Left cardiac atrium (tissue), 4 donors: ENCODE measurements around the gene ENDOG. TPM values are rescaled to one million over a fixed set of nuclear protein-coding genes. Genes with fewer than 3 reads are reported as not detected.
"Not testable (repeated sequence)": the region's sequence is repeated elsewhere in the genome, so short reads cannot be mapped to it uniquely, and the experiment has no call there.

Source experiments
- ATAC-seq, 2 donors: fragments of 200-7000 bp; cut with Tn5 transposase; one replicate each; pipeline ENCODE4 v1.9.1; 2020; ENCODE audit warnings: mild to moderate bottlenecking in 2 of 2, moderate library complexity in 2 of 2
- DNase-seq: peaks from one replicate; pipeline ENCODE4 v3.0.0-alpha.2; 2020
- intact Hi-C, 2 donors: fragments of 100-400 bp; cut with DNase I; formaldehyde crosslinking; loops; one replicate each; pipeline versions ENCODE4 v1.14.1 to v1.15.1; 2022 to 2023
- total RNA-seq, 2 donors: library from RNA; stranded (reverse); fragmentation: NEBNext Ultra II Directional; extraction: Animal tissue kit (Norgen Biotek cat#: 25700); gene quantifications; one replicate each; pipeline ENCODE4 v1.2.1, GENCODE V29; 2021
- donor health status: DM: no; HTN: yes; CAD: no.
- donor health status: DM: no; HTN: yes; CAD: no; lungs with severe emphysema.
- donor health status: DM: yes; HTN: yes; CAD: no.
- donor health status: Dilated cardiomyopathy.

ENDOG gene
- total RNA-seq, 2 donors from 2014 or later = 58.5 to 61.8 TPM

DNA sequence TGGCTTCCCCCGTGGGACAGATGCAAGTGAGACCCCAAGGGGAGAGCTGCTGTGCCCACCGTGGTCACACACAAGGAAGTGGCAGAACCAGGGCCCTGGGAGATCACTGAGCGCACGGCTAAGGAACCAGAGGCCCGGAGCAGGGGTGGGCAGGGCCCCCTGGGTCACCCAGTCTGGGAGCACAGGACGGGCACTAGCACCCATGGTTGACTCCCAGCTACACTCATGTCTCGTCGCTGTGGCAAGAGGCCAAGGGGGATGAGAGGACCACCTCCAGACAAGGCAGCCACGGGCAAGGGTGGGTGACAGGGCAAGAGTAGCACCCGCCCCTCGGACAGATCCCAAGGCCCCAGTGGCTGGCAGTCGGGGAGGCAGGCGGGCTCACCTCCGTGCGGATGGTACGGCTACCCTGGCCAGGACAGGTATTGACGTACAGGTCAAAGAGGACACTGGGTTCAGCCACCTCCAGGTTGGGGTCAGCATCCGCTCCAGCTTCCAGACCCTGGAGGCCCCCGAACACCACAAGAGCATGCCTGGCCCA, 5.1 kb downstream of the ENDOG start:
- intact Hi-C loops = no loop called here
- DNase-seq = no peak
- no peak for ATAC-seq

DNA sequence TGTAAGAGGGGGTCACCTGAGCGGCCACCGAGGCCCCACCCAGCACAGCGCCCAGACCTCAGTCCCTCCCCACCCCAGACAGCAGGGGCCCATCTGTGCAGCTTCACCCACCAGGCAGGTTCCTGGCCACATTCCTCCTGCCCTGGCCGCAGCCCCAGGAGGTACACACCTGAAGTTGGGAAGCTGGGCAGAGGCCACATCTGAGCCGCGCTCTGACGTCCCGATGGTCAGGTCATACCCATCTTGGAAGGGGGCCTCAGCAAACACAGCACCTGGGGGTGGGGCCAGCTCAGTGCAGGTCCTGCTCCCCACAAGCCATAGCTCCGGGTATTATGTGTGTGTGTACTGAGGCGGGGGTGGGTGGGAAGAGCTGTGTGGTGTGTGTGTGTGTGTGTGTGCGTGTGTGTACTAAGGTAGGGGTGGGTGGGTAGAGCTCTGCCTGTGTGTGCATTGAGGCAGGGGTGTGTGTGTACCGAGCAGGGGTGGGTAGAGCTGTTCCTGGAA, 5.7 kb downstream of the ENDOG start:
- DNase-seq = no peak
- ATAC-seq = no peak
- intact Hi-C loops = no loop called here

DNA sequence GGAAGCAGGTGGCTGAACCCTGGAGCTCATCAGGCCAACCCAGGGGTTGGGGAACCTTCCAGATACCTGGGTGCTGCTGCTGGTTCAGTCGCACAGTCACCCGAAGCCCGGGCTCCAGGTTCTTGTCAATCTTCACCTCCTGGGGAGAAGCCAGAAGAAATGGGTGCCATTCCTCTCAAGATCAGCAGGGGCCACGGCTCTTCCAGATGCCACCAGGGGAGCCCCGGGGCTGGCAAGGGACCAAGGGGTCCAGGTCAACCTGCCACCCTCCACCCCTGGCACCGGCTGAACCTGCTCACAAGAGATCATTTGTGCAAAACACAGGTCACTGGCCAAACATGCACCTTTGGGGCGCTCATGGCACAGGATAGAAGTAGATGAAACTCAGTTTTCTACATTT, 6.6 kb downstream of the ENDOG start:
- ATAC-seq = no peak
- no peak for DNase-seq
- intact Hi-C loops = no loop called here

DNA sequence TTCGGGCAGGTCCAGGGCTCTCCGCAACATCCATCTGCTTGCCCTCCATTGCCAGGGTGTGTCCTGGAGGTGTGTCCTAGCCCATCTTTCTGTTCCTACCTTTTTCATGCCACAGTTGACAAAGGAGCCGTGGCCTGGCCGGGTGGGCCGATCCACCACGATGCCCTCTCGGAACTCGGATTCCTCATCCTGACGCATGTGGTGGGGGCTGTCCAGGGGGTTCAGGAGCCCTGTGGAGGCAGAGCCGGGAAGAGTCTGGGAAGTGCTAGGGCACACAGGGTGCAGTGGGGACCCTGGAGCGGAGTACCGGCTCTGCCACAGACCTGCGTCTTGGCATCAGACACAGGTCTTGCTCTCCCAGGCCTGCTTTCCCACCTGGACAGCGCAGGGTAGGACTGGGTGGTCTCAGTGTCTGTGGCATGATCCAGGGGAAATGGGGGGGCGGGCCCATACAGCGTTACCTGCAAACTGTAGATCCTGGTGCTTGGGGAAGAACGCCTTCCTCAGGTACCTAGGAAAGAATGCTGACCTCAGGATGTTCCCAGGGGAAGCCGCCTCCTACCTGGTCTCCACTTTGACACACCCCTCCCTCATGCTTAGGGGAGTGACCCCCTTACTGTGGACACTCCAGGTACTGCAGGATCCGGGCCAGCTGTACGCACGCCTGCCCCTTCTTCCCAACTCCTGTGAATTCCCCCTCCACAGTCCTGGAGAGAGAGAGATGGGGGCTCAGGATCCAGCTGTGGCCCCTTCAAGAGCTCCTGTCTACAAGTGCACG, 7.8 kb downstream of the ENDOG start:
- intact Hi-C loops = no loop called here
- no peak for DNase-seq
- no peak for ATAC-seq

DNA sequence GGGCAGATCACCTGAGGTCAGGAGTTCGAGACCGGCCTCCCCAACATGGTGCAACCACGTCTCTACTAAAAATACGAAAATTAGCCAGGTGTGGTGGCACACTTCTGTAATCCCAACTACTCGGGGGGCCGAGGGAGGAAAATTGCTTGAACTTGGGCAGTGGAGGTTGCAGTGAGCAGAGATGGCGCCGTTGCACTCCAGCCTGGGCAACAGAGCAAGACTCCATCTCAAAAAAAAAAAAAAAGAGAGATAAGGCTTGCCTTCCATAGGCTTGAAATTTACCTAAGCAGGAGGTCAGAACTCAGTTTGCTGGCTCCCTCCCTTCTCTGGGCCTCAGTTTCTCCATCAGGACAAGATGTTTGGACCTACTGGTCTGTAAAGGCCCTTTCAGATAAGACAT, 10.0 kb downstream of the ENDOG start:
- DNase-seq (no peak), ATAC-seq (no peak)
- intact Hi-C loops = no loop called here

DNA sequence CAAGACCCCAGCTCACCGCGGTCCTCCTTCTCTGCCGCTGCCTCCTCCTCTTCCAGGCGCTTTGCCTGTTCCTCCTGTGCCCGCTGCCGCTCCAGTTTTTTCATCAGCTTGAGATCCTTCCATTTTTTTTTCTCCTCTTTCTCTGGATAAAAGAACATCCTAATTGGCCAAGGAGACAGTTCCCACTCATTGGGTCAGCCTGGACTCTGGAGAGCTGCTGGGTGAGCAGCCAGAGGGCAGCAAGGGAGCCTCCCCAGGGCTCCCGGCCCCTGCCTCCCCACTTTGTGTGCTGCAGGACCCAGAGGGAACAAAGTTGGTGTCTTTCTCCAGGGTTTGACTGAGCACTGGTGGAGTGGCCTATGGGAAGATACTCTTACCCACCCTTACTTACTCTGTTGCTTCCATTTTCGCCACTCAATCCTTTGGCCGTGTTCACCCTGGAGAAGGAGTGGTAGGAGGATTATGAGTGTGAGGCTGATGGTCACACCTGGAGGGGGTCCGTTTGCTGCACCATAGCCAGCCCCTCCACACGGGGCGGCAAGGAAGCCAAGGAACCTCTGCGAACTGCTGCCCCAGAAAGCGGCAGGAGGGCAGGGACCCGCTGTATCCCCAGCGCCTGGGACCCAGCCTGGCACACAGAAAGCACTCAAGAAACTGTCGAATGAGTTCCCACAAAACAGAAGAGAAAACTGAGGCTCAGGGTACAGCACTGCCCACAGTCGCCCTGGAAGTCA, 10.6 kb downstream of the ENDOG start:
- DNase-seq (no peak), ATAC-seq (peak in 1 of 2 donors; percentile 1)
- intact Hi-C loops = no loop called here

DNA sequence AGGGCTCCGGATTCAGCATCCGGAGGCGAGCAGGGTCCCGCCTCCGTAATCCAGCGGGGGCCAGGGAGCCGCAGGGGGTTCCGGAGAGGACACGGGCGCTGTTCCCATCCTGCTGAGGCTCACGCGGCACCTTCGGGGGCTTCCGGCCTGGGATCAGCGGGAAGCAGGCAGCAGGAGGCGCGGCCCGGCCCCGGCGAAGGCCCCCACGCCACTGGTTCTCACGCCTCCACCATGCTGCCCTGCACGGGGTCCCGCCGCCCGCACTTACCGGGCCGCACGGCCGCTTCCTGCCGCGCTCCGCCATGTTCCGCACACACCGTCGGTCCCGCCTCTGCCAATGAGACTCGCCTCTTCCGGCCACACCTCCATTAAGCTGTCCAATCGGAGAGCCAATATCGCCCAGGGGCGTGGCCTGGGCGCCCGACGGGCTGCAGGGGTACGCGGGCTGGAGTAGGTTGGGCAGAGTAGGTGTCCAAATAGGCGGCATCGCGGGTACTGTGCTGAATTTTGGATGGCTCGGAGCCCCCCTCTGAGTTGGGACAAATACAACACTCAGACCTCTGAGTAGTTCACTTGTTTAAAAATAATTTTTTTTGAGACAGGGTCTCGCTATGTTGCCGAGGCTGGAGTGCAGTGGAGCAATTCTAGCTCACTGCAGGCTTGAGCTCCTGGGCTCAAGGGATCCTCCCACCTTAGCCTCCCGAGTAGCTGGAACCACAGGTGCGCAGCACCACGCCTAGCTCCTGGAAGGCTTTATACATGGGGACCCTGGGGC, 11.4 kb downstream of the ENDOG start, which contains the start of gene SPOUT1:
Gene SPOUT1 (minus strand): TSS at position 318 of the 775 bp plus-strand sequence. CDS start 14 bp downstream, at position 304.
- intact Hi-C loops = no loop called here
- peak; percentile 94 for DNase-seq
- peak; percentile 99 to 100 for ATAC-seq

DNA sequence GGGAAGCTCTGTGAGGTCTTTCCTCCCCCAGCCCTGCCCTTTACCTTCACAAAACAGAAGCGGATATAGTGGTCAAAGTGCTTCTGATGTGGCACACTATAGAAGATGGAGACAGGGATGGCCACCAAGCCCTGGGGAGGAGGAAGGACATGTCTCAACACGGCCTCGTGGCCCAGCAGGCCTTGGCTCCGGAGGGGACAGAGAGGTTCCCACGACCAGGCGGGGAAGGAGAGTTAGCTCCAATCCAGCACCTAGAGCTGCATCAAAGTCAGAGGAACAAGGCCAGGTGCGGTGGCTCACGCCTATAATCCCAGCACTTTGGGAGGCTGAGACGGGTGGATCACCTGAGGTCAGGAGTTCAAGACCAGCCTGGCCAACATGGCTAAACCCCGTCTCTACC, 15.4 kb downstream of the ENDOG start:
- DNase-seq (no peak), ATAC-seq (no peak)
- intact Hi-C loops = no loop called here

DNA sequence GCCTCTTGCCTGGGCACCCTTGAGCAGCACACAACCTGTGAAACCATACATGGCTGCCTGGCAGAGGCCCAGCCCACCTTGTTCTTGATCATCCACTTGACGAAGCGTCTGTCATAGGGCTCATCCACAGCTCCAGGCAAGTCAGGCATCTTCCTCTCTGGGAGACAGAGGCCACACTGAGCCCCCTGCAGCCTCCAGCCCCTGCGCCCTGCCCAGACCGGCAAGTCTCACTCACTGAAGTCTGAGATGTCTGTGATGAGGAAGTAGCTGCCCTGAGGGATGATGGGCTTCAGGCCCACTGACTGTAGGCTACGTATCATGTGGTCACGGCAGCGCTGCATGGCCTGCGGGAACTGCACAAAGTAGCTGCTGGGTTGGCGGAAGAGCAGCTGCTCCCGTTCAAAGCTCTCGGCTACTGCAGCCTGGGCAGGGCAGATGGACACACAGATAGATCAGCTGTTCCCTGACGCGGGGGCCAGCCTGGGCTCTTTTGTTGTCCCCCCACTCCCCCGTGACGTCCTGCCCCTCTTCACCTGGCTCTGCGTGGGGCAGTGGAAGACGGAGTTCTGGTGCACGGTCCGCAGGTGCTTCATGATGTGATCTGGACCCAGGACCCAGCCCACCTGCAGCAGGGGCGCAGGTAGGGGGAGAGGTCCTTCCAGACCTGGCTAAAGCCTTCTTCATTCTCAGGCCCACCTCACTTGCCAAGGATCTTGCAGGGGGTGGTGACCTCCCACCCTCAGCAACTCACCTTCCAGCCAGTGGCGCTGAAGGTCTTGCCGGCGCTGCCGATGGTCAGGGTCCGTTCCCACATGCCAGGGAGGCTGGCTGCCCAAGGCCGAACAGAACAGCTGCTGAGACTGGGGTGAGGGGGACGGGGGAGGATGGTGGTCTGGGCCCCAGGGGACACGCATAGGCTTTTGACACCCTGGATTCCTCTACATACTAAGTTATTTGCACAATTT, 17.2 kb downstream of the ENDOG start:
- intact Hi-C loops = no loop called here
- DNase-seq (no peak), ATAC-seq (no peak)

DNA sequence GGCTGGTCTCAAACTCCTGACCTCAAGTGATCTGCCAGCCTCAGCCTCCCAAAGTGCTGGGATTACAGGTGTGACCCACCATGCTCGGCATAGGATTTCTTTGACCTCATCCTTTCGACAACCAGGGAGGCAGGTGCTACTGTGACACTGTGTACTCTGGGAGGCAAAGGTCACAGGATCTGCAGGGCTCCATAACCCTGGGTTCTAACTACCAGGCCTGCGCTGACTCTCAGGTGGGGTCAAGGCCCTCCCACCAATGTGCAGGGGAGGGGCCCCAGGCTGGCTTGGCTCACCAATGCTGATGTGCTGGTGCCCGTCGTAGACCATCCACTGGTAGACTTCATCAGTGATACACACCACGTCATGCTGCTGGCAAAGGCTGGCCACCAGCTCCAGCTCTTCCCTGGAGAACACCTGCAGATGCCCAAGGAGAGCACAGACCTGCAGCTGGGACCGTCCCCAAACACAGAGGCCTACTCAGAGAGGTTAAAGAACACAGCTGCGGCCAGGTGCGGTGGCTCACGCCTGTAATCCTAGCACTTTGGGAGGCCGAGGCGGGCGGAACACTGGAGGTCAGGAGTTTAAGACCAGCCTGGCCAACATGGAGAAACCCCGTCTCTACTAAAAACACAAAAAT, 18.3 kb downstream of the ENDOG start:
- DNase-seq = no peak
- intact Hi-C loops = no loop called here
- ATAC-seq = no peak

DNA sequence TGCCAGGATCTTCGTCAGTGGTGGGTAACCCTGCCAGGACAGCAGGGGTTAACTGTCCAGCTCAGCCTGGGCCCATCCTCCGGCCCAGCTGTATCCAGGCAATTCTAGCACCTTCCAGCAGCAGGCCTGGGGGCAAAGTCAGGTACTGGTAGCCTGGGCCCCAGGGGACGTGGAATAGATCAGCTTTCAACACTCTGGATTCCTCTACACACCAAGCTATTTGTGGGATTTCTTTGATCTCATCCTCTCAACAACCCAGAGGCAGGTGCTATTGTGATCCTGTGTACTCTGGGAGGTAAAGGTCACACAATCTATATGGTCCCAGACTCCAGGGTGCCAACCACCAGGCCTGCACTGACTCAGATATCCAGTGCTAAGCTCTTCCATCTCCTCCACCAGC, 20.0 kb downstream of the ENDOG start:
- ATAC-seq = no peak
- intact Hi-C loops = no loop called here
- no peak for DNase-seq

DNA sequence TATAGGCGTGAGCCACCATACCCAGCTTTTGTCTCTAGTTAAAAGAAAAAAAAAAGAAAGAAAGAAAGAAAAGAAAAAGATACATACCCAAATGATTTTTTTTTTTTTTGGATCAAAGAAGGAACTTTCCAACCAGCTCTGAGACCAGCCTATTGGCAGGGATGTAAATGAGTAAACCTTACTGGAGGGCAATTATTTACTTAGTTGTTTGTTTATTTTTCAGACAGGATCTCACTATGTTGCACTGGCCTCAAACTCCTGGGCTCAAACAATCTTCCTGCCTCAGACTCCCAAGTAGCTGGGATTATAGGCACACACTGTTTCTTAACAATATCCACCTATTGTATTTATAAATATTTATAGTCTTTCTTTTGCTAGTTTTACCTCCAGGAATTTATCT, 22.2 kb downstream of the ENDOG start:
- intact Hi-C loops = no loop called here
- ATAC-seq (no peak), DNase-seq (no peak)

DNA sequence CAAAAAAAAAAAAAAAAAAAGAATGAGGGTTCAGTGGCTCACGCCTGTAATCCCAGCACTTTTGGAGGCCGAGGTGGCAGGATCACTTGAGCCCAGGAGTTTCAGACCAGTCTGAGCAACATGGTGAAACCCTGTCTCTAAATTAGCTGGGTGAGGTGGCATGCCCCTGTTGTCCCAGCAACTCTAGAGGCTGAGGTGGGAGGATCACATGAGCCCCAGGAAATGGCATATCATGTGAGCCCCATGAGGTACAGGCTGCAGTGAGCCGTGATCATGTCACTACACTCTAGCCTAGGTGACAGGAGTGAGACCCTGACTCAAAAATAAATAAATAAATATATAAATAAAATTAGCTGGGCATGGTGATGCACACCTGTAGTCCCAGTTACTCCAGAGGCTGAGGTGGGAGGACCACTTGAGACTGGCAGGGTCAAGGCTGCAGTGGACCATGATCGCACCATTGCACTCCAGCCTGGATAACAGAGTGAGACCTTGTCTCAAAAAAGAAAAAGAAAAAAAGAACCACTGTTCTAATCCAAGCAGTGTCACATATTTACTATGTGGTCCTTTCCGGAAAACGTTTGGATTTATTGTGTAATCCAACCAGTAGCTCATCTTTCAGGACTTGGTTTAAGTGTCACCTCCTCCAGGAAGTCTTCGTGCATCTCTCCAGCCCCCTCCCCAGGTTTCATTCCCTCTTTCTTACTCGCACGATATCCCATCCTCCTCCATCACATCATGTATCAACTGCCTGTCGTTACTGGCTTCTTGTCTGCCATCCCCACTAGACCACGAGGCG, 23.6 kb downstream of the ENDOG start:
- intact Hi-C loops = no loop called here
- DNase-seq (no peak), ATAC-seq (no peak)

DNA sequence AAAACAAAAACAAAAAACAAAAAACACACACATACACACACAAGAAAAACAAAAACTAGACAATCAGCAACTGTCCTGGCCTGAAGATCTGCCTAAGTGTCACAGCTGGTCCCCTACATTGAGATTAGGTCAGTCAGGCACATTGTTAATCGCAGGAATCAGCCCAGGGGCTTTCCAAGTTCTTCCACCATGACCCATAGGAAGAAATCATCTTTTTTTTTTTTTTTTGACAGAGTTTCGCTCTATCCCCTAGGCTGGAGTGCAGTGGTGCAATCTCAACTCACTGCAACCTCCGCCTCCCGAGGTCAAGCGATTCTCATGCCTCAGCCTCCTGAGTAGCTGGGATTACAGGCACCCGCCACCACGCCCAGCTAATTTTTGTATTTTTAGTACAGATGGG, 24.9 kb downstream of the ENDOG start:
- intact Hi-C loops, DNase-seq, ATAC-seq: not testable (repeated sequence)

DNA sequence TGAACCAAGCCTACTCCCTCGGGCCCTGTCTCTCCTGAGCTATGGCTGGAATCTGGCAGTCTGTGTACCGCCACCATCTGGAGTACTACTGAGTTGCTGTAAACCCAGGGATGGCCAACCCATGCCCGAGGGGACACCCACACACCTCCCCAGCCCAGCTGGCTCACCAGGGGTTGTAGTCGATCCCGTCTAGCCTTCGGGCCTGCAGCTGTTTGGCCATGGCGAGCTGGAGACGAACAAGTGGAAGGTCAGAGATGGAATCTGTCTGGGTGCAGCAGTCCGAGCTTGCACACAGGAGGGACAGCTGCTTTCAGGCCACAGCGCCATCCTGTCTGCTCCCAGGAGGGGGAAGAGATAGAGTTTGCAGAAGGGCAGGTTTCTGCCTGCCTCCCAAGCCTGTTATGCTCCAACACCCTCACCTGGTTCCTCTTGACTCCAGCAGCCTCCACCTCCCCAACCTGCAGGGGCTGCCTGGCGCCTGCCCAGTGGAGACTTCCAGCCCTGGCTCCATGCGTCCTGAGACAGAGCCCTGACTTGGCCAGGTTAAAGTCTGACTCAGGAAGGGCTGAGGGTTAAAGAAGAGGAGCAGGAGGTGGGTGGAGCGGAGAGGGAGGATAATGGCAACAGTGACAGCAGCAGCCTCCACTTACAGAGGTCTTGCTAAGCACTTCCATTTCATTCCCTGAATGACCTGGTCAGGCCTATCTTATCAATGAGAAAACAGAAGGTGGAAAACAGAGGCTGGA, 27.1 kb downstream of the ENDOG start:
- DNase-seq (no peak), ATAC-seq (no peak)
- intact Hi-C loops = no loop called here

DNA sequence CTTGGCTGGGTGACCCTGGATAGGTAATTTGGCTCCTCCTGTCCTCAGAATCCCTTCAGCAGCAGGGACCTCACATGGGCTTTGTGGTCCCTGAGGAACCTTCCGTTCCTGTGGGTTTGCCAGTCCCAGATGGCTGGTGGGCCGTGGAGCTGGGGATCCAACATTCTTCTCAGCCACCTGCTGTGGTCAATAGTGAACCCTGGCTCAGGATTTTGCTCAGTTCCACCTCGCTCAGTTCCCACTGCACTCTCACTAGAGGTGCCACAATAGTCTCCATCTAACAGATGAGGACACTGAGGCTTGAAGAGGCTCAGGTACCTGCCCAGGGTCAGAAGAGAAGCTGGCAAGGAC, 28.4 kb downstream of the ENDOG start:
- DNase-seq (no peak), ATAC-seq (no peak)
- intact Hi-C loops = no loop called here

DNA sequence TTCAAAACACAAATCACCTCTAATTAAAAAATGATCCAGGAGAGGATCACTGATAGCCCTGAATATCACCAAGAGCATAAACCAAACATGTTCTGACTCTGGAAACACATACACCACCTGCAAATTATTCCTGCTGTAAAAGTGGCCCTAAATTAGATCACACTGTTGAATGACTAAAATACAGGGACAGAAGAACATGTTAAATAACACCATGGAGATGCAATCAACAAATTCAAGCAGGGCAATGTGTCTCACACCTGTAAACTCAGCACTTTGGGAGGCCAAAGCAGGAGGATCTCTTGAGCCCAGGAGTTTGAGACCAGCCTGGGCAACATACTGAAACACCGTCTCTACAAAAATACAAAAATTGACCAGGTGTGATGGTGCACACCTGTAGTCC, 29.5 kb downstream of the ENDOG start:
- intact Hi-C loops = no loop called here
- DNase-seq (no peak), ATAC-seq (no peak)
